Activated CD4-positive, alpha-beta T cell treated with anti-CD3 and anti-CD28 coated beads, Interleukin-2, amount 10 ng/mL, durations not matched to agents 24 days and 14 days (primary cell): ENCODE data around the gene VPS33A. TPM values are rescaled to one million over a fixed set of nuclear protein-coding genes. Genes with fewer than 3 reads are reported as not detected.
"Not testable (repeated sequence)": the region's sequence is repeated elsewhere in the genome, so short reads cannot be mapped to it uniquely, and the experiment has no call there.

Experiments
- DNase-seq: peaks from one replicate; pipeline ENCODE4 v3.0.0; 2022
- H3K27ac Mint-ChIP-seq: one replicate; pipeline ENCODE4 v1.8.0; 2022; ENCODE audit warnings: mild to moderate bottlenecking, mixed read lengths
- H3K27me3 Mint-ChIP-seq: one replicate; pipeline ENCODE4 v1.8.0; 2022; ENCODE audit warnings: mixed read lengths
- H3K36me3 Mint-ChIP-seq: one replicate; pipeline ENCODE4 v1.8.0; 2022; ENCODE audit warnings: low read depth, mild to moderate bottlenecking, mixed read lengths
- H3K4me1 Mint-ChIP-seq: one replicate; pipeline ENCODE4 v1.8.0; 2021; ENCODE audit warnings: mixed read lengths
- H3K4me3 Mint-ChIP-seq: one replicate; pipeline ENCODE4 v1.8.0; 2022; ENCODE audit warnings: mild to moderate bottlenecking, moderate library complexity, mixed read lengths
- H3K9me3 Mint-ChIP-seq: one replicate; pipeline ENCODE4 v1.8.0; 2021; ENCODE audit warnings: mixed read lengths
- intact Hi-C: fragments of 100-400 bp; cut with micrococcal nuclease; formaldehyde crosslinking; loops from one replicate; pipeline ENCODE4 v1.15.1; 2023
- total RNA-seq: library from RNA; stranded (reverse); gene quantifications from 2 replicates; pipeline ENCODE4 v1.2.3, GENCODE V29; 2022

Gene VPS33A
- total RNA-seq, 1 donor from 2014 or later, result 28.4 TPM

- no peaks in the 10 kb centered on the region for H3K9me3 Mint-ChIP-seq
- intact Hi-C loops, result no loop called here
- H3K36me3 Mint-ChIP-seq, result peaks cover 28% of the 10 kb centered on the region
- H3K27me3 Mint-ChIP-seq, result peaks cover 23% of the 10 kb centered on the region
- no peak for DNase-seq
- H3K27ac Mint-ChIP-seq, result no peak overlapping the region
- H3K4me3 Mint-ChIP-seq, result no peak overlapping the region
- peaks cover 9% of the 10 kb centered on the region for H3K4me1 Mint-ChIP-seq
These were observed 60.0 kb downstream of the VPS33A start for GRCh38 chr12:122206111-122206881.

- Mint-ChIP-seq H3K36me3 (peaks cover 24% of the 10 kb centered on the region), H3K27ac (peak overlapping the region; percentile 59), H3K4me1 (peaks cover 9% of the 10 kb centered on the region), H3K9me3 (no peaks in the 10 kb centered on the region), H3K4me3 (peak overlapping the region; percentile 75), H3K27me3 (peaks cover 23% of the 10 kb centered on the region)
- DNase-seq, result no peak
- intact Hi-C loops, result no loop called here
These were observed 61.0 kb downstream of the VPS33A start for GRCh38 chr12:122205053-122205925.

GRCh38 chr12:122204167-122205052 lies 61.9 kb downstream of the VPS33A start:
- peak overlapping the region; percentile 17 for H3K27ac Mint-ChIP-seq
- peaks cover 17% of the 10 kb centered on the region for H3K36me3 Mint-ChIP-seq
- no peak for DNase-seq
- intact Hi-C loops, result no loop called here
- peak overlapping the region; percentile 75 for H3K4me3 Mint-ChIP-seq
- H3K27me3 Mint-ChIP-seq, result peaks cover 23% of the 10 kb centered on the region
- peaks cover 12% of the 10 kb centered on the region for H3K4me1 Mint-ChIP-seq
- H3K9me3 Mint-ChIP-seq, result no peaks in the 10 kb centered on the region

GRCh38 chr12:122203301-122204166 lies 62.8 kb downstream of the VPS33A start, which contains the start of gene B3GNT4:
Gene B3GNT4 (plus strand): TSS chr12:122203709. CDS start chr12:122204619, 910 bp downstream.
- no peaks in the 10 kb centered on the region for H3K9me3 Mint-ChIP-seq
- H3K36me3 Mint-ChIP-seq, result peaks cover 13% of the 10 kb centered on the region
- H3K4me1 Mint-ChIP-seq, result peaks cover 12% of the 10 kb centered on the region
- peaks cover 23% of the 10 kb centered on the region for H3K27me3 Mint-ChIP-seq
- intact Hi-C loops, result no loop called here
- peak; percentile 89 for DNase-seq
- peak within 1 kb of the TSS; percentile 85 for H3K4me3 Mint-ChIP-seq
- H3K27ac Mint-ChIP-seq, result peak within 1 kb of the TSS; percentile 17

GRCh38 chr12:122202811-122203210 lies 63.5 kb downstream of the VPS33A start:
- peaks cover 12% of the 10 kb centered on the region for H3K4me1 Mint-ChIP-seq
- peak overlapping the region; percentile 85 for H3K4me3 Mint-ChIP-seq
- H3K27ac Mint-ChIP-seq, H3K9me3 Mint-ChIP-seq, intact Hi-C loops, DNase-seq, H3K36me3 Mint-ChIP-seq: not testable (repeated sequence)
- H3K27me3 Mint-ChIP-seq, result peaks cover 24% of the 10 kb centered on the region

GRCh38 chr12:122202017-122202416 lies 64.3 kb downstream of the VPS33A start:
- H3K4me1 Mint-ChIP-seq, result peaks cover 17% of the 10 kb centered on the region
- peak overlapping the region; percentile 19 for H3K4me3 Mint-ChIP-seq
- intact Hi-C loops, result no loop called here

GRCh38 chr12:122201381-122201780 lies 64.9 kb downstream of the VPS33A start:
- DNase-seq, result no peak
- intact Hi-C loops, result no loop called here
- Mint-ChIP-seq H3K27ac (no peak overlapping the region), H3K4me1 (peaks cover 17% of the 10 kb centered on the region), H3K9me3 (no peaks in the 10 kb centered on the region), H3K27me3 (peaks cover 30% of the 10 kb centered on the region), H3K36me3 (peaks cover 2% of the 10 kb centered on the region), H3K4me3 (peak overlapping the region; percentile 19)

More at GRCh38 chr12:122202017-122202416, 64.3 kb downstream of the VPS33A start:
- Mint-ChIP-seq H3K27me3 (peaks cover 28% of the 10 kb centered on the region), H3K27ac (no peak overlapping the region), H3K9me3 (no peaks in the 10 kb centered on the region), H3K36me3 (peaks cover 2% of the 10 kb centered on the region)
- DNase-seq, result no peak

GRCh38 chr12:122200541-122201175 lies 65.6 kb downstream of the VPS33A start:
- H3K9me3 Mint-ChIP-seq, result no peaks in the 10 kb centered on the region
- H3K4me3 Mint-ChIP-seq, result no peak overlapping the region
- peaks cover 33% of the 10 kb centered on the region for H3K27me3 Mint-ChIP-seq
- H3K36me3 Mint-ChIP-seq, result peaks cover 2% of the 10 kb centered on the region
- H3K27ac Mint-ChIP-seq, result no peak overlapping the region
- peaks cover 17% of the 10 kb centered on the region for H3K4me1 Mint-ChIP-seq
- intact Hi-C loops, result no loop called here
- no peak for DNase-seq

GRCh38 chr12:122199484-122200355 lies 66.6 kb downstream of the VPS33A start:
- Mint-ChIP-seq H3K4me3 (no peak overlapping the region), H3K36me3 (no peaks in the 10 kb centered on the region), H3K4me1 (peaks cover 12% of the 10 kb centered on the region), H3K27ac (no peak overlapping the region), H3K9me3 (no peaks in the 10 kb centered on the region), H3K27me3 (peaks cover 32% of the 10 kb centered on the region)
- intact Hi-C loops, result no loop called here
- no peak for DNase-seq

- H3K4me1 Mint-ChIP-seq, result peaks cover 8% of the 10 kb centered on the region
- H3K4me3 Mint-ChIP-seq, result no peak overlapping the region
- H3K27ac Mint-ChIP-seq, result peak overlapping the region; percentile 35
- H3K27me3 Mint-ChIP-seq, result peaks cover 26% of the 10 kb centered on the region
- DNase-seq, result no peak
- H3K36me3 Mint-ChIP-seq, result no peaks in the 10 kb centered on the region
- intact Hi-C loops, result no loop called here
- no peaks in the 10 kb centered on the region for H3K9me3 Mint-ChIP-seq
These were observed 68.7 kb downstream of the VPS33A start for GRCh38 chr12:122197612-122197966.

- Mint-ChIP-seq H3K36me3 (no peaks in the 10 kb centered on the region), H3K27me3 (peaks cover 22% of the 10 kb centered on the region), H3K4me3 (no peak overlapping the region), H3K4me1 (peaks cover 8% of the 10 kb centered on the region), H3K9me3 (no peaks in the 10 kb centered on the region), H3K27ac (no peak overlapping the region)
- DNase-seq, result no peak
- intact Hi-C loops, result no loop called here
These were observed 70.9 kb downstream of the VPS33A start for GRCh38 chr12:122195405-122195804.

- Mint-ChIP-seq H3K27me3 (peaks cover 22% of the 10 kb centered on the region), H3K4me3 (no peak overlapping the region)
These were observed 71.5 kb downstream of the VPS33A start for GRCh38 chr12:122194804-122195203.

More at GRCh38 chr12:122194804-122195203, 71.5 kb downstream of the VPS33A start:
- Mint-ChIP-seq H3K9me3 (no peaks in the 10 kb centered on the region), H3K4me1 (peaks cover 7% of the 10 kb centered on the region), H3K27ac (no peak overlapping the region), H3K36me3 (no peaks in the 10 kb centered on the region)
- intact Hi-C loops, result no loop called here
- DNase-seq, result no peak
